Activated T-cell treated with anti-CD3 and anti-CD28 coated beads for 48 hours (primary cell): ENCODE results near the gene SUFU.

Source experiments
- DNase-seq: peaks from one replicate; pipeline ENCODE4 v3.0.0-alpha.2; 2020; ENCODE audit warnings: low read depth

Gene SUFU

DNA sequence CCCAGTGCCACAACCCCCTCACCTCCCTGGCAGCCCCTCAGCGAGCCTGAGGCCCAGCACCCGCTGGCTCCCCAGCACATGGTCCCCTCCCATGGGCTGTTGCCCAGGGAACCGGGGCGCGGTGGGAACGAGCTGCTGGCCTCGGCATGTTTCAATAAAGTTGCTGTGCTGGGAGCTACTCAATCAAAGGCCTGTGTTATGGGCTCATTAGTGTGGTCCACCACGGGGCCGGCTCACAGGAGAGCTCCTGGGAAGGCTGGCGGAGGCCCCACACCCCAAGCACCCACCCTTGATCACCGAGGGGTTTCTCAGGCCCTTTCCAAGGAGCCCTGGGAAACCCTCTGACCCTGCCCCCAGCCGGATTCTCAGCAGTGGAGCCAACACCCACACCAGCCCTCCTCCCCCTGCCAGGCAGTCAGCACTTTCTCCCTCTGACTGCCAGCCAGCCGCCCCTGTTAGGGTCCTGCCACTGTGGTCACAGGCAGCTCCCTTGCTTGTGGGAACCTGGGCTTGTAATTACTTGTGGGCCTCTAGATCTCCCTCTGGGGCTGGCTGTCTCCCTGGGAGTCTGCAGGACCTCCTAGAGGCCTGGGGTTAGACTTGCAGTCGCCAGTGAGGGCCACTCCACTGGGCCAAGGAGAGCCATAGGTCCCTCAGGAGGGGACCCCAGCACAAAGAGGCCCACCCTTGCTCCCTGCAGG, 115.7 kb downstream of the SUFU start:
- DNase-seq = no peak

GRCh38 chr10:102620138-102620590, 116.4 kb downstream of the SUFU start:
- DNase-seq = no peak

- DNase-seq = no peak
Observed at GRCh38 chr10:102620591-102621442, 117.0 kb downstream of the SUFU start.

DNA sequence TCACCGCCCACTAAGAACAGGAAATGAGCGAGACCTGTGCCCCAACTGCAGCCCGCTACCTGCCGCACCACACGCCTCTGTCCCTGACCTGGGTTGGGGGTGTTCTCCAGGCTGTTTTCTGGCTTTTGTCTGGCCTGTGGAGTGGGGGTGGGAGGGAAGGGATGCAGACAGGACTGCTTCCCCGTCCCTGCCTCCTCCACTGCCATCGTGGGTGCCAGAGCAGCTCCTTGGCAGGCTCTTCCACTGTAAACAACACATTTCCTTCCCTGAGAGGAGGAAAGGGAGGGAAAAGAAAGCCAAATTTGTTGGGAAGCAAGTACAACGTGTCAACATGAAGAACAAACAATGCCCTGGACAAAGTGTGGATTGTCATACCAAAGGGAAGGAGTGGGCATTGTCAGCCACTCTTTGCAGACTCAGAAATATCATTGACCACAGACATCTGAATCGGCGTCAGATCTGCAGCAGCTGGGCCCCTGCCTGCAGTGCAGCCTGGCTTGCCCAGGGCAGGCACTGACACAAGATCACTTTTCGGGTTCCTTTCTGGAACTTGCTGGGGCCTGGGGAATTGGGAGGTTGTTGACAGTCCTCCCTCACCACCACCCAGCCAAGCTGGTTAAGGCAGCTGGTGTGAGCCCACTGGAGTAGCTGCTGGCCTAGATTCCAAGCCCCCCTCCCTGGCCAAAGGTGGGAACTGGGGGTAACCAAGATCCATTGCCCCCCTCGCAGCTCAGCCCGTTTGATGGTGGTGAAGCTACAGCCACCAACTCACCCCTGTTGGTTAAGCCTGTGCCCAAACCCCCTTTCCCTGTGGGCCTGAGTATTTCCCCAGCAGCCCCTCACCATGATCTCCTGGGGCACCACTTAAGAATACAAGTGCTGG, 117.9 kb downstream of the SUFU start:
- no peak for DNase-seq

- no peak for DNase-seq
Observed at GRCh38 chr10:102624094-102624493, 120.3 kb downstream of the SUFU start.

DNA sequence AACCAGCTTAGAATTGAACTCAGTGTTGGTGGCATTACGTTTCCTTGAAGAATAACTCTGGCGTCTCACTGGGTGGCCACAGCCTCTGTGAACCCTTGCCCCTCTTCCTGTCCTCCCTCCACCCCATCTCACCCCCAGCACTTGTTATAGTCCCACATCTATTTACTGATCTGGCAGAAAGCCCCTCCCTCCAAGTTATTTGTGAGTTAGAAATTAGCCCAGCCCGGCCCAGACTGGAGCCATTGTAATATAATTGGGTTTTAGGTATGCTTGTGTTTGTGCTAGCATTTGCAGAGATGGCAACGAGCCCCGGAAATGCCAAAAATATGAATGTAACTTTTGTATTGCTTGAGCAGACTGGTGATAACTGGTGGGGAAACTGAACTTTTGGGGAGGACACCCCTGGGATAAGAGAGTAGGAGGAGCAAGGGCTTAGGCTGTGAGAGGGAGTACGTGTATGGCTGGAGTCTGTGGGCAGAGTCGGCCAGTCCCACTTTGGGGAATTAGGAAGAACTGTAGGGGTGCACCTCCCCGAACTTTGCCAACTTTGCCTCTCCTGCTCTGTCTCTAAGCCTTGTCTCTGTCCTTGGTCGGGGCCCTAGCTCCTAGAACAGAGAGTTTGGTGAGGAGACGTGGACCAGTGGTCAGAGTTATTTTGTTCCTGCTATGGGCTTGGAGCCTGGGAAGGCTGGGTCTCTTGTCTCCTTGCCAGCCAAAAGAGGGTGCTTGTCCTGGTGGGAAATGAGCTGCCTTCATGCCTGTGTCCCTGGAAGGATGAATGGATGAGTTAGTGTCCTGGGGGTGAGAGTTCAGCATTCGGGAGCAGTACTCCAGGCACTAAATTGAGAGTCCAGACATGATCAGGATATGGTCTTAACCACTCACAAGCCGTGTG, 121.2 kb downstream of the SUFU start:
- no peak for DNase-seq

DNA sequence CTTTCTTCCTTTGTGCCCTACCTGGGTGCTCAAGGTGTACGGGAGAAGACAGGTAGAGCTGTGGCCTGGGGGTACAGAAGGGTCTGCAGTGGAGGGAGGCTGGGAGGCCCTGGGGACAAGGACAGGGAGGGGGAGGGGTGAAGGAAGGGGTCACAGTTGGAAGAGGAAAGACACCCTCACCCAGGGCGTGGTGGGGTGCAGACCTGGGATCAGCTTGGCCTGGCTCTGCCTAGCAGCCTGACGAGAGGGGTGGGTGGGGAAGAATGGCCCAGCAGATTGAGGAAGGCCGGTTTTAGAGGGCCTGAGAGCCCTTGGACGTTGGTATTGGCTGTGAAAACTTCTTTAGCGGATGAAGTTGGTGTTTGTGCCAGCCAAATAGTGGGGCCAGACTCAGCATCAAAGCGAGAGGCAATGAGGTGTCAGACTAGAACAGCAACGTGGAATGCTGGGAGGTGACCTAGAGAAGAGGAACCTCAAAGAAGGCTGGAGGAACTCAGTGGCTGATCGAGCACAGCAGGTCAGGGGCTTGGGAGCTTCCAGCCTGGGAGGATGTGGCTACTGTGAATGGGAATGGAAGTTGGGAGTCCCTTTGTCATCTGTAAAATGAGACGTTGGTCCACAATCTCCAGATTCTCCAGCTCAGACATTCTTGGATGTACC, 122.4 kb downstream of the SUFU start:
- DNase-seq = no peak

DNA sequence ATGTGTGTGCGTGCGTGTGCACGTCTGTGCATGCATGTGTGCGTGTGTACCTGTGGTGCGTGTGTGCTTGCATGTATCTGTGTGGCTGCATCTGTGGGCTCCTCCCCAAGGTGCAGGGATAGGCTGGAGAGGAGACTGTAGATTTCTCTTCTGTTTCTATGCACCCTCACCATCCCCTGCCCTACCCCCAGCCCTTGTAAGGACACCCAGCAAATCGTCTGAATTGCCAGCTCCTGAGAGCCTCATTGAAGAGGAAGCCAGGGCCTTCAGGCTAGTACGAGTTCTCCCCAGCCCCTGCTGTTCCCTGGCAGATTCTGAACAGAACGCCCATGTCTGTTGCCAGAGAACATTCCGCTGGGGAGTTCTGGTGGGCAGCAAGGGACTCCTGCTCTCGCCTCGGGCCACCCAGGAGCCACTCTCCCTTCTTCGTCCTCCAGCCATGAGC, 123.5 kb downstream of the SUFU start:
- no peak for DNase-seq

DNA sequence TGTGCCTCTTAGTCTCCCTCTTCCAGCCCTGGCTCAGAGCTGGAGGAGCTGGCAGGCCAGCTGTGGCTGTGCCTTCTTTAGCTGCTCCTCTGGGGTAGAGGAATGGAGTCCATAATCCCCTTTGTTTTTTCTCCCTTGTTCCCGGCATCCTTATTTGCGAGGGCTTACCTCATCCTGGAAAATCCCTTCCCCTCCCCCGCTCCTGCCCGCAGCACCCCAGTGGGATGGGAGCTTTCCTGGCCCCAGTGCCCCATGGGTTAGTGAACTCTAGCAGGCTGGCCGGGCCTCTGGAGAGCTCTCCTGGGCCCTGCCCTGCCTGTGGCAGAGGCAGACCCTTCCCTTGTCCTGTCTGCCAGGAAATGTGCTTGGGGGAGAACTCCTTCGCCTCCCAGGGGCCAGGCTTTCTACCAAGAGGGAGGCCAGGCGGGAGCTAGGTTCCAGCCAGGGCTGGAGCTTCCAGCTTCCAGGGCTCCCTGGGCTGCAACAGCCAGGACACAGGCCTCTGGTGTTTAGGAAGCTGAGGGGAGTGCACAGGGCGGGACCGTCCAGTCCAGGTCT, 124.0 kb downstream of the SUFU start:
- DNase-seq = no peak

- DNase-seq = no peak
Observed at GRCh38 chr10:102628451-102628911, 124.7 kb downstream of the SUFU start.

DNA sequence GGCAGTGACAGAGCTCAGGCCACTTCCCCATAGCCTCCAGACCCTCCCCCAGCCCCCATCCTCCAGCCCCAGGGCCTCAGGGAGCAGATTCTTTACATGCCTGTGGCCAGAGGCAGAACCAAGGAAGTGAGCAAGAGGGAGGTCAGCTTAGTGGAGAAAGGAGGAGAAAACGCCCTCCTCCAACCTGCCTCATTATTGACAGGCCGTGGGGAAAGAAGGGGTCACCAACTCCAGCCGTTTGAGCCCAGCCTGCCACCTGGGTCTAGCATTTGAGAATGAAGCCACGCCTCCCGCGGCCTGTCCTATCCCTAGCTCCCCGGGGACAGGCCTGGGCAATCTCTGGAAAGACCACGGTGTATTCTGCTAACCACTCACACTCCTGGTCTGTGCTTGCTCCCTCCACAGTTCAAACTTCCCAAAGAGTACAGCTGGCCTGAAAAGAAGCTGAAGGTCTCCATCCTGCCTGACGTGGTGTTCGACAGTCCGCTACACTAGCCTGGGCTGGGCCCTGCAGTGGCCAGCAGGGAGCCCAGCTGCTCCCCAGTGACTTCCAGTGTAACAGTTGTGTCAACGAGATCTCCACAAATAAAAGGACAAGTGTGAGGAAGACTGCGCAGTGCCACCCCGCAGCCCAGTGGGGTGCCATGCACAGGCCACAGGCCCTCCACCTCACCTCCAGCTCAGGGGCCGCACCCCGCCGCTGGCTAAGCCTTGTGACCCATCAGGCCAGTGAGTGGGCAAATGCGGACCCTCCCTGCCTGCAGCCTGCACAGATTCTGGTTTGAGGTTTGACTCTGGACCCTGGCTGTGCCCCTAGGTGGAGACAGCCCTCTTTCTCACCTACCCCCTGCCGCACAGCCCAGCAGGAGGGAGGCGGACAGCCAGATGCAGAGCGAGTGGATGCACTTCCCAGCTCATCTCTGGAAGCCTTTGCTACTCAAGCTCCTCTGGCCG, 126.2 kb downstream of the SUFU start:
- no peak for DNase-seq

- no peak for DNase-seq
Observed at GRCh38 chr10:102630663-102631062, 126.9 kb downstream of the SUFU start.

- DNase-seq = no peak
Observed at GRCh38 chr10:102631525-102632393, 128.0 kb downstream of the SUFU start.

GRCh38 chr10:102632394-102633111, 128.8 kb downstream of the SUFU start:
- DNase-seq = no peak

DNA sequence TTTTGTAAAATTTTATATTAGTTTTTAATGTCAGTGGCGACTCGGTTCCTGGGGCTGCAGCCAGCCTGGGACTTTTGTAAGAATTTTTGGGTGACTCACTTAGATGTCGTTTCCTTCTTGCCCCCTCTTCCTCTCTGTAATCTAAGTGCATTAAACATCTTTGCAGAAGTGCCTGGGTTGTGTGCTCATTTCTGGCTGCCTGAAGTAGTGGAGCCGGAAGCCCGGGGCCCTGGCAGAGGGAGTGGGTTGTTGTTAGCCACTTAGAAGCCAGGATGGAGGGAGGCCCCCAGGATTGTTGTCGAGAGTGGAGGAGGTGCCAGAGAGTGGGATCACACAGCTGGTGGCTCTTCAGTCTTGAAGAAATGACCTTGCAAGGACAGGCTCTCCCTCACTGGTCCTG, 129.5 kb downstream of the SUFU start:
- peak; percentile 16 for DNase-seq

GRCh38 chr10:102633848-102634247, 130.1 kb downstream of the SUFU start:
- DNase-seq = no peak

DNA sequence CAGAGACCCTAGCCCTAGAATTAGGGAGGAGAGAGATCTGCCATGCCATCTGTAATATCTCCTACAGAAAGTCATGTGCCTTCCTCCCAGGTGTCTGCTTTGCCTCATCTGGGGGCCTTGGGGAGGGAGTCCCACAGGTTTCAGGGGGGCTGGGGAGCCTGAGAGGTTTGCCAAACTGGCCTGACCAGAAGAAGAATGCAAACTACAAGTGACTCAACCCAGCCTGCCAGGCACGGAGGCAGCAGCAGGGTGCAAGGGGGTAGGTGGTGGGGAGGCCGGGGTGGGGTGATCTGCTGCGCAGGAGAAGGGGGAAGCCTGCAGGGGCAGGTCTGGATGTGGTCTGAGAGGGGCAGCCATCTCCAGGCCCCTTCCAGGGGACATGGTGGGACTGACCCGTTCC, 130.9 kb downstream of the SUFU start:
- no peak for DNase-seq
